ENCODE measurements around the gene XG. TPM values are rescaled to one million over a fixed set of nuclear protein-coding genes. Genes with fewer than 3 reads are reported as not detected.
A peak's percentile ranks its signal among the peaks of the same experiment; 100 is the strongest.
"Not testable (repeated sequence)": the region's sequence is repeated elsewhere in the genome, so short reads cannot be mapped to it uniquely, and the experiment has no call there.

Gene XG
- polyA plus RNA-seq, 4 donors = 0.24 to 0.56 (median 0.31) TPM

DNA sequence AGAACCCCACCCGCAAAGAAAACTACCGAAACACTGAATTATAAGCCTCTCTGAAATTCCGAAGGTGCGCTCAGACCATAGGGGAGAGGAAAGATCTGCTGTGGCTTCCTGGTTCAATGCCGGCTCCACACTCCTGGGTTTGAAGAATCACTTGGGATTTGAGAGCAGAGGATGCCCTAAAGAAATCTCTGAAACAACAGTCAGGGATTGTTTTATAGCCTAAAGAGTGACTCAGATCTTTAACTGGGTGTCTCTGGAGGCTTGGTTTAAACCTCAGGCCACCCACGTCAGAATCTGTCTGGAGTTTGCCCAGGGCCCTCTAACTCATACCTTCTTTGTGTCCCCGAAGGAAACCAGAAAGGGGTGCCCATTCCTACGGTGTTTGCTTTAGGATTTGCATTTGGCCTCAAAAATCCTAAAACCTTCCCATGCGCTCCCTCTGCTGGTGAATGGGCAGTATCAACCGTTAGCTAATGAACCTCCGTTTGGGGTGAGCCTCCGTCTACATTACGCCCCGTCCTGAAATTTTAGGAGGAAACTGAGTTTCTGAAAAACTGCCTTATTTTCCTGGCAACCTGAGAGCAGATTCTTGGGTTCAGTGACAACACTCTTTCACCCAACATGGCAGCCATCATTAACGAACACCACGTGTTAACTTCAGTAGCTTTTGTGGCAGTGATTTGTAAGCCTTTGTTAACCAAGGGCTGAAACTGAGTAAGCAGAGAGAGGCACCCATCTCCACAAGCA is 60.5 kb downstream of the XG start:
- DNase-seq (ENCODE audit: low read depth in 4 of 4, low spot score in 3 of 4) = not testable (repeated sequence)

DNA sequence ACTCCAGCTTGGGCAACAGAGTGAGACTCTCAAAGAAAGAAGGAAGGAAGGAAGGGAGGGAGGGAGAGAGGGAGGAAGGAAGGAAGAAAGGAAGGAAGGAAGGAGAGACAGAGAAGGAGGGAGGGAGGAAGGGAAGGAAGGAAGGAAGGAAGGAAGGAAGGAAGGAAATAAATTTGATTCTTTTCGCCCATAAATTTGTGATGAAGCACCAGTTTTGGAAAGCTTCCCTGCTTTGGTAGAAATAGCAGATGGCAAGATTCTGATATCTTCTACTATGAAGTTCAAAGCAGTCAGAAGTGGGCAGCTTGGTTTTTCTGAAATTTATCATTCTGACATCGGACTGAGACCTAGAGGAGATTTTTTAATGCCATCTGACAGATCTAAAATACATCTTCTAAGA is 65.2 kb downstream of the XG start:
- DNase-seq (ENCODE audit: low read depth in 4 of 4, low spot score in 3 of 4) = no peak

DNA sequence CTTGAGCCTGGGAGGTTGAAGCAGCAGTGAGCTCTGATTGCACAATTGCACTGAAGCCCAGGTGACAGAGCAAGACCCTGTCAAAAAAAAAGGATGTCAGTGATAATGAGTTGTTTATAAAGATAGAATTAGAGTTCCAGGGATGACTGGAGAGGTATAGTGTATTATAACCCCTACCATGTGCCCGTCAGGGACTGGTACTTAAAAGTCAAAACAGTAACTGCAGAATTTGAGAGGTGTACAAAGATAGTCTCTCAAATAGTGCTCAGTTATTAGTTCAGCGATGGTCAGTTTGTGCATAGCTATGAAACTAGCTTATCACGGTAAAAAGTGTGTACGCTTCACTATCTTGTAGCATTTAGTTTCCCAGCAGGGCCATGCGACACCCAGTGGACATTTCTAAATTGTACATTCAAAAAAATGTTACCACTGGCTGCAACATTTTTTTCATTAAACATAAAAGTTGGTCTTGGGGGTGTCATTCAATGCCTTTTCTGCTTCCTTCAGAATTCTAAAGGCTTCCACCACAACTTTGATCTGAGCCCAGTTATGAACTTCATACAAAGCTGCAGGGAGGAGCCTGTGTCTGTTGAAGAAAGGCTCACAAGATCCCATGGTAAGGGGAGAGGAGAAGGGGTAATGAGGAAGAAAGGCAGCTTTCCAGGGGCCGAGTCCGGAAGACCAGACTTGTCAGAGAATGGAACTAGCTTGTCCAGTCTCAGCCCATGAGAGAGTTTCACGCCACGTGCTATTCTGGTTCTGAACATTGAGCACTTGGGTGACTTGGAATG is 67.7 kb downstream of the XG start:
- no peak for DNase-seq (ENCODE audit: low read depth in 4 of 4, low spot score in 3 of 4)

DNA sequence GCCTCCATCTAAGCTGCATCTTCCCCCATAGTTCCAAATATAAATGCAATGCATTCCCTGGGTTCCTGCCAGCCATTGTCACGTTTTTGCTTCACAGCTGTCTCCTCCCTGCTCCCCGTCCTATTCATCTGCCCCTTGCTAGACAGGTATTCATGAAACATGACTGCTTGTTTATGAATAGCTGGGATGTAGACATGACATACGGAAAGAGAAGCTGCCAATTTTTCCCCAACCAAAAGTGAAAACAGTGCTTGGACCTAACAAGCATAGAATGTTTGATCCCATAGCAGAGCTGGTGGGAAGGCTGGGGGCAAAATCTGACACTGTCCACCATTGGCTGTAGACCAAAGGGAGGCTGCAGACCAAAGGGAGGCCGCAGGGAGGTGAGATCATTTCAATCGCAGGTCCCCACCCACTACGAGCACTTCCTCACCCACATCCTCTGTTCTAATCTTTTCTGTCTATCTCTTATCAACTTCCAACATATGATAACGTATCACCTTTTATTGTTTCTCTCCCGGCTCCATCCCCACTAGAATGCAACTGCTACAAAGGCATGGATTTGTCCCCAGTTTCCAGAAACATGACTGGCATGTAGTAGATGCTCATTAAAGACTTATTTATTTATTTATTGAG is 68.4 kb downstream of the XG start:
- DNase-seq (ENCODE audit: low read depth in 4 of 4, low spot score in 3 of 4) = no peak

DNA sequence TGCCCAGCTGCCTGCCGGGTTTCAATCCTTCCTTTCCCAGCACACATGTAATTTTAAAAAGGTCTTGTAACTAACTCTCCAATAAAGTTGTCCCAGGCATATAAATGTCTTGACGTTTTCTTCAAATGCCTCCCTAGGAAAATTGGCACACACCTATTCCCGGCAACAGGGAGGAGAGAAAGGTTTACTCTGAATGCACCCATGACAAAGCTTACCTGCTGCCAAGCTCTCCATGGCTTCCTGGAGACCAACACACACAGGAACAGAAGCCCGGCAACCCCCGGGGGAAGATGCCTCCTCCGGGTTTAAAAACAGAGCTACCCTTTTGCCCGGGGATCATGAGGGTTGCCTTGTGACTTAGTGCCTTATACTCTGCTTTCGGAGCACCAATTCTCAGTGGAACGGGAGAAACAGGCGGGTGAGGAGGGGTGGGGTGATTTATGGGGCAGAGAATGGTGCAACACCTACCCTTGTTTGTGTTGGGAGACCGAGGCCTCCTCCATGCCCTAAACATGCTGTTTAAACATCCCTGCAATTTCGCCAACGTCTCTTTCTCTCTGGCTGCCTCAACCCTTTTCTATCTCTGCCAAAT is 72.1 kb downstream of the XG start:
- DNase-seq (ENCODE audit: low read depth in 4 of 4, low spot score in 3 of 4) = no peak

DNA sequence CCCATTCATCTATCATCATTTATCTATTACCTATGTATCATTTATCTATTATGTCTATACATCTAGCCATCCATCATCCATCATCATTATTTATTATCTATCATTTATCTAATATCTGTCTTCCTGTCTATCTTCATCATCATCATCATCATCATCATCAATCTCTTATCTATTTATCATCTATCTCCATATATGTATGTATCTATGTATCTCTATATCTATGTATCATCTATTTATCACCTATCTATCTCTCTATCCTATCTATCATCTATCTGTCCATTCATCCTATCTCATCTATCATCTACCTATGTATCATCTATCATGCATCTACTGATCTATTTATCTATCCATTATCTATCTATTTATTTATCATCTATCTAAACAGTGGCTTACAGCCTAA is 73.0 kb downstream of the XG start:
- no peak for DNase-seq (ENCODE audit: low read depth in 4 of 4, low spot score in 3 of 4)

DNA sequence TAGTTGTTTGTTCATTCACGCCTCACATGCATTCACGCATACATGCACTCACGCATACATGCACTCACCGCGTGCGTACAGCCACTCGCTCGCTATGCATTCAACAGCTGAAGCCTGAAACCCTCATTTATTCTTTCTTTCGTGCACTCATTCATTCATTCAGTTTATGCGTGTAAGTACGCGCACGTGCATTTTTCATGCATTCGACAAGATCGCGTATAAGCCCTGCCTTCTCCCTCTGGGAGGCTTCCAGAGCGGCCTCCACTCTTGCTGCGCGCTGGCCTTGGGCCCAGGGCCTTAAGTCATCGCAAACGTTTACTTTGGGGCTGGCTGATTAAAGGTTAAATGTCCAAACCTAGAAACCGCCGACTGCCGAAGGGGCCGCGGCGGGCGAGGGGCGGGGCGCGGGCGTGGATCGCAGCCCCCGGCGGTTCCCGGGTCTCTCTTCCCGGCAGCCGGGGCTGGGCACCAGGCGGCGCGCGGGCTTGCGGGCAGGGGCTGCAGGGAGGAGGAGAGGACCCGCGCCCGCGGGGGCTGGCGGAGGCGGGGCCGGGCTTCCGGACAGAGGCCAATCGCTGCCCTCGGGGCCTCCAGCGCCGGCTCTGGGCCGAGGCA is 76.6 kb downstream of the XG start, which contains the start of gene GYG2:
Gene GYG2, plus strand, starts transcription at position 587 of the 615 bp plus-strand sequence. CDS start 1,259 bp downstream, outside the sequence.
- peak in 1 of 4 donors; percentile 23 for DNase-seq (ENCODE audit: low read depth in 4 of 4, low spot score in 3 of 4)

DNA sequence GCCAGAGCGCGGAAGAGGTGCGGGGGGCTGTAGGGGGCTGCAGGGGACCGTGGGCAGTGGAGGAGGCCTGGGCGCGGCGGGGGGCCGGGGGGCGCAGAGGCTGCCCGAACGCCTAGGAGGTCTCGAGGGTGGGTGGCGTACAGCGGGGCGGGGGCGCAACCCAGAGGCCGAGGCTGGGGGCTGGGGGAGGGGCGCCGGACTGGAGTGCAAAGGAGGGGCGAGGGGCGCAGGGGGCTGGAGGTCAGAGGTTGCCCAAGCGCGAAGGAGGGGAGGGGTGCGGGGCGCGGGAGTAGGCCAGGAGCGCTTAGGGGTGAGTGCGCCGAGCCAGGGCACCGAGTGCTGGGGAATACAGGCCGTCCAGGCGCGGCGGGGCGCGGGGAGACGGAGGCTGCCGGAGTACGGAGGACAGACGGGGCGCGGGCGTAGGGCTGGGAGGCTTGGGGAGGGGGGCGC is 77.1 kb downstream of the XG start:
- no peak for DNase-seq (ENCODE audit: low read depth in 4 of 4, low spot score in 3 of 4)

DNA sequence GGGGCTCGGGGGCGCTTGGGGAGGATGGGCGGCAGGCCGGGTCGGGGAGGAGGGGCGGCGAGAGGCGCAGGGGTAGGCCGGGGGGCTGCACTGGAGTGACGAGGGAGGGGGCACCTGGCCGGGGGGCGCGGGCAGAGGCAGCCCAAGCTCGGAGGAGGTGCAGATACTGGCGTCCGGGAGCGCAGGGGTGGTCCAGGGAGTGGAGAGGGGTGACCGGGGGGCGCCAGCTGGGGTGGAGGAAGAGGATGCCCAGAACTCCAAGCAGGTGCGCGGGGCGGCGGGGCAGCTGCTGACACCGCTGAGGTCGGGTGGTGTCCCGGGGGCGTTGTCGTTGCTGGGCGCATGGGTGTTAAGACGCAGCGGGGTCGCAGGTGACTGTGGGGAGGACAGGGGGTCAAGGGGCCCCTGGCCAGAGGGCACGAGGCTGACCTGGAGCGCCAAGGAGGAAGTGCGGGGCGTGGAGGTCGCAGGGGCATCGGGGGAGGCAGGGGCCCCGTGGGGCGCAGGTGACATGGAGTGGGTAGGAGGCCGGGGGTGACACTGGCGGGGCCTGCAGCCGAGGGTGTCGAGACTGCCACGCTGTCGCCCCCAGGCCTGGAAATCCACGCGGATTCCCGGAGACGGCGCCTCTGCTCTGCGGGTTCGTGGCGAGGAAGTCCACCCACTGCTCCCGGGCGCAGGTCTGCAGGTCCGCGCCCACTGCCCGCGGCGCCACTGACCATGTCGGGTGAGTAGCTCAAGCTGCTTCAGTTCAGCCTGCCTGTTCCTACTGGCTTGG is 77.8 kb downstream of the XG start:
- no peak for DNase-seq (ENCODE audit: low read depth in 4 of 4, low spot score in 3 of 4)

DNA sequence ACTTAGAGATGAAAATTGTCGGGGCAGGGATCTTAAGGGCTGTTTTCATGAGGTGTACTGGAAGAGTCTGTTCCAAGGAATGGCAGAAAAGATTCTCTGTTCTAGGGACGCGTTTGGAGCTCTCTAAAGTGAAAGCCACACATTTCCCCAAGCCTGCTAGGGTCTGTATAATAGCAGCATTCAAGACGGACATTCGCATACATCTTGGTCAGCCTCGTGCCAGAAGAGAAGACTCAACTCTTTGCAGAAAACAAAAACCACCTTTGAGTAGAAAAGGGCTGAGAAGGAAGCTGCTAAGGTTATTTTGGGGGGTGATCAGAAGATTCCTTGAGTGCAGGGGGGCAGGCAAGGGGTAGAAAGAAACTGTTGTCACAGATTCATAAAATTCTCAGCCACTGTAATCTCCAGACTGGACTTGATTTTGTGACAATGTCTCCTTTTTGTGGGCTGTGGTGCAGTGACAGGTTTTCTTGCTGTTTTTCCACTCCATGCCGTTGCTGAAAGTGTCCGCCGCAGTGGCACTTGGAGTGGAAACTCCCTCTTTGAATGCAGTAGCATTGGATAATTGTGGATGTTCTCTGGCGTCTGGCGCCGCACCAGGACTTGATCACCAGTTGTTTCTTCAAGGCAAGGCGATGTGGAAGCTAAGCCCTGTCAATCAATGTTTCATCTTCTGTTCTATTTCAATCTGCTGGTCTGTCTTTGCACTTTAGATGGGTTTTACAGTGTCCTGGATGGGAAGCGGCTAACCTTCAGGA is 79.8 kb downstream of the XG start:
- no peak for DNase-seq (ENCODE audit: low read depth in 4 of 4, low spot score in 3 of 4)

DNA sequence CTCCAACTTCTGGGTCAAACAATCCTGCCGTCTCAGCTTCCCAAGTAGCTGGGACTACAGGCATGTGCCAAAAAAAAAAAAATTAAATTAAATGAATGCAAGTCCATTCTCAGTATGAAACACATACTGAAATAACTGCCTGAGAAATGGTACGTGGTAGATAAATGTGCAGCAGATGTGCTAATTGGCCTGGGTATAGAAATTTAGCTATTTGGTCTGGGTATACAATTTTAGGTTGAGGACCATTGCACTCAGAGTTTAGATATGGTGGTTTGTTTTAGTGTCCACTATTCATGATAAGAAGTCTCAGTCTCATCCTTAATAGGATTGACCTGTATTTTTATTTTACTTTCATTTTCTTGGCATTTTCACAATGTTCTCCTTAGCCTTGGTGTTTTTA is 86.1 kb downstream of the XG start:
- DNase-seq (ENCODE audit: low read depth in 4 of 4, low spot score in 3 of 4) = no peak

DNA sequence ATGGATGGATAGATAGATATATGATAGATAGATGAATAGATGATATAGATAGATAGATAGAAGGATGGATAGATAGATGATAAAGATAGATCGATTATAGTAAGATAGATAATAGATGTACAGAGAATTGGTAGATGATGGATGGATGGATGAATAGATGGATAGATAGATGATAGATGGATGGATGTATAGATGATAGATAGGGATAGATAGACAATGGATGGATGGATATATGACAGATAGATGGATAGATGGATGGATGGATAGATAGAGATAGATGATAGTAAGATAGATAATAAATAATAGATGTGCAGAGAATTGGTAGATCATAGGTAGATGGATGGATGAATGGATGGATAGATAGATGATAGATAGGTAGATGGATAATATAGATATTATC is 89.1 kb downstream of the XG start:
- DNase-seq (ENCODE audit: low read depth in 4 of 4, low spot score in 3 of 4) = no peak

DNA sequence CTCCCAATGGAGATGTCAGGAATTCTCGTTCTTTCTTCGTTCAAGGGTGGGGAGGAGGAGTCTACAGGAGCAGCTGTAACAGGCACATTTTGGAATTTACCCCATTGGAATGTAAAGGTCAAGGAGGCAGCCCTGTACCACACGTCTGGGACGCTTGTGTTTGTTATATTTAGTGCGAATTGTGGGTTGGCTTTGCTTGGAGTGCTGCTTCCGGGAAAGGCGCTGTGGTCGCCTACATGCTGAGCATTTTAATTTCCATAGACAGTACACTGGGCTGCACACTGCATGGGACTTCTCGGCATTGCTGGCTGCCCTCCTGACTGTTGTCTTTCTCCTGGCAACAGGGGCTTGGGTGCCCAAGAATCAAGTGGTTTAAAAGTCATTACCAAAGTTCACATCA is 89.7 kb downstream of the XG start:
- DNase-seq (ENCODE audit: low read depth in 4 of 4, low spot score in 3 of 4) = no peak

DNA sequence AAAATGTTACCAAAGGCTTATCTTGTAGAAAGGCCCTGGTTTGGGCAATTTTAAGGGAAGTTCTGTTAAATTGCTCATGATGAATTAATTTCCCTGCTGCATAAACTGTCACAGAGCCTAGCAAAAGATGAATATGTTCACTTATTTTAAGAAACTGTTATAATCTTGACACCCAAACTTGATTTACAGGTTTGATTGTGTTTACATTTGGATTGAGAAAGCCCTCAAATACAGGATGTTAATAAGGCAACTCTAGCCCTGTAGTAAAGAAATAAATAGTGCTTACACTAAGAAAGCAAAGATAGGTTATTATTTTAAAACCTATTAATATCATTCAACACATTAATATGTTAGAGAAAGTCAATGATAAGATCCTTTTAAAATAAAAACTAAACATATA is 95.2 kb downstream of the XG start:
- DNase-seq (ENCODE audit: low read depth in 4 of 4, low spot score in 3 of 4) = no peak

DNA sequence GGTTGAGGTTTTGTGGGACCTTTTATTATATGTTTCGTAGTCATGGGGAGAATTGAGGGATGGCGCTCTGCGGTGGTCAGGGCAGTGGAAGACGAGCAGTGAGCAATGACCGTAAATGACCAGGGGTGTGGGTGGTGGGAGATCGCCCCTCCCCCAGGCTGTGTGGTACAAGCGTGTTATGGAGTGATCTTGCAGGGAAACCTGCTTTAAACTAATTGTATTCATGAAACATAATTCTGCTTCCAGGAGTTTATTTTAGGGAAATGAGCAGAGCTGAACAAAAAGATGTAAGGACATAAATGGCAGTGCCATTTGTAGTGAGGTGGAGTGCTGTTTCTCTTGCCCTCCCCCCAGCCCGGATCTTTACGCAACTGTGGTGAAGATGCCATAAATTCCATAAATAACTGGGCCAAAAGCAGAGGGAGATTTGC is 97.0 kb downstream of the XG start:
- no peak for DNase-seq (ENCODE audit: low read depth in 4 of 4, low spot score in 3 of 4)

DNA sequence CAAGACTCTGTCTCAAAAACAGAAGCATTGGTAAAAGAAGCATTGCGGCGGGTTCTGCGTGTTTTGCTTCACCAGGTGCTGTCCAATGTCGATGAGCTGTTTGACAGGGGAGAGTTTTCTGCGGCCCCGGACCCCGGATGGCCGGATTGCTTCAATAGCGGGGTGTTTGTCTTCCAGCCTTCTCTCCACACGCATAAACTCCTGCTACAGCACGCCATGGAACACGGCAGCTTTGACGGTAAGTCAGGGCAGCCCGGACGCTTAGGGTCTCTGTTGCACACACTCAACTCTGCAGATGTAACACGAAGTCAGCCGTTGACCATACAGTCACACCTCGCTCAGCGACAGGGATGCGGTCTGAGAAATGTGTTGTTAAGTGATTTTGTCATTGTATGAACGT is 103.1 kb downstream of the XG start:
- no peak for DNase-seq (ENCODE audit: low read depth in 4 of 4, low spot score in 3 of 4)

DNA sequence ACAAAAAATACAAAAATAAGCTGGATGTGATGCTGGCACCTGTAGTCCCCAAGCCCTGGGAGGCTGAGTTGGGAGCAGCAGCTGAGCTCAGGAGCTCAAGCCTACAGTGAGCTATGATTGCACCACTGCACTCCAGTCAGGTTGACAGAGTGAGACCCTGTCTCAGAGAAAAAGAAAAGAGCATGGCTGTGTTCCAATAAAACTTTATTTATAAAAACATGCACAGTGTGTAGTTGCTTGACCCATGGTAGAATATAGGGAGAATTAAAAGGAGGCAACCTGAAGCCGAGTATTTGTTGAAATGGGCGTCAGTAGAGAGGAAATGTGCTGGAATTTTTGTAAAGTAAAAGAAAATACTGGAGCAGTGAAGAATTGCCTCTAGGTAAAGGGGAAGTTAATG is 103.9 kb downstream of the XG start:
- no peak for DNase-seq (ENCODE audit: low read depth in 4 of 4, low spot score in 3 of 4)

DNA sequence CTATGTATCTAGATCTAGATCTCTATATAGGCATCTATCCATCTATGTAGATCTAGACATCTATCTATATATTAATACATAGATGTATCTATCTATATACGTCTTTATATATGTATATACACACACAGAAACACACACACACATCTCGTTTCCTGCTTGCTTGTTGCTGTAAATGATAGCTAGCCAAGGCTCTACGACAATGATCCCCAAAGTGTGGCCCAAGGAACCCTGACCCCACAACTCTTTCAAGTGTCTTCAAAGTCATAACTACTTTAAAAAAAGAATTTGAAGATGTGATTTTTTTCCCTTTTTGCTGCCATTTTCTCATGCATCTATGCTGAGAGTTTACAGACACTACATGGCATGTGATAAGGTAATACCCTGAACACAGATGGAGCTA is 105.7 kb downstream of the XG start:
- no peak for DNase-seq (ENCODE audit: low read depth in 4 of 4, low spot score in 3 of 4)

DNA sequence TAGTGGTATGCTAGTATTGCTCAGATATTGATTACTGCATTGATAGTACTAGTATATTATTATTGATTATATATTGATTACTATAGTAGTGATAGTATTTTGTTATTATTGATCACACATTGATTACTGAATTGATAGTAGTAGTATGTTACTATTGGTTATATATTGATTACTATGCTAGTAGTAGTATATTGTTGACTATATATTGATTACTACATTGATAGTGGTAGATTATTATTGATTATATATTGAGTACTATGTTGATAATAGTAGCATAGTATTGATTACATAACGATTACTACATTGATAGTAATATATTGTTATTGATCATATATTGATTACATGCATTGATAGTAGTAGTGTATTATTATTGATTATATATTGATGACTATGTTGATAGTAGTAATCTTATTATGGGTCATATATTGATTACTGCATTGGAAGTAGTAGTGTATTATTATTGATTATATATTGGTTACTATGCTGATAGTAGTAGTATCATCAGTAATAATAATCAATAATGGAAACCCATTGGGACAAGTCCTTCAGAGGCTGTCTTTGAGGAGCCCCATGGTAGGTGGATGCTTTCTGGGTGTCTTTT is 107.5 kb downstream of the XG start:
- DNase-seq (ENCODE audit: low read depth in 4 of 4, low spot score in 3 of 4) = no peak
